ENCODE results near the gene PSPC1.

Gene PSPC1

DNA sequence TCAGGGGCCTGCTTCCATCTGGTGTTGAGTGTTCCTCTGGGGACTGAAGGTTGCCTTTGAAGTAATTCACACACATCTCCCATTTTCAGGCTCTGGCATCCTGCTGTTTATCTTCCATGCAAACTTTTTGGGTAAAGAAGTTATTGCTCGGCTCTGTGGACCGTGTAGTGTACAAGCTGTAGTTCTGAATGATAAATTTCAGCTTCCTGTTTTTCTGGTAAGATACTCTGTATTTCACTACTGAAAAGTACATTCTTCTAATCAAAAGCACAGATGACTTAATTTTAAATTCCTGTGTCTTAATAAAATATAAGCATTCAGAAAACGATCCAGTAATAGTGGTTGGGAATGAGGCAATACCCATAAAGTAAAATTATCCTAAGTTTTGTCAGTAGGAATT is 112.6 kb downstream of the PSPC1 start:
- no peak for DNase-seq

DNA sequence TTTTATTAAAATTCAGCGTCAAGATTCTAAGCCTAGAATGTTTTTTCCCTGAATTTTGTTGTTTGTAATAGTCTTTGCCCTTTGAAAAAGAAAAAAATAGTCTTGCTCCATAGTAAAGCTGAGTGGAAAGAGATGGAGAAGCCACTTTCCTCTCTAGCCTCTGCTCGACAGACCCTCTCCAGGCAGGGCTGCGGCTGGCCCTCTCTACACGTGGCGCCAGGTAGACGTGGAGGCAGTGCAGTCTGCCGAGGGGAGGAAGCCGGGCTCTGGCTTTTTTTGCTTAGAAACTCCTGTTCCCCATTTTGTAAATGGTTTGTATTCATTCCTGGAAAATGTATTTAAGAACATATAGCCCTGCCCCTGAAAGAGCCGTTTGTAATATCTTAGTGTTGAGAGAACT is 114.0 kb downstream of the PSPC1 start:
- DNase-seq = no peak

DNA sequence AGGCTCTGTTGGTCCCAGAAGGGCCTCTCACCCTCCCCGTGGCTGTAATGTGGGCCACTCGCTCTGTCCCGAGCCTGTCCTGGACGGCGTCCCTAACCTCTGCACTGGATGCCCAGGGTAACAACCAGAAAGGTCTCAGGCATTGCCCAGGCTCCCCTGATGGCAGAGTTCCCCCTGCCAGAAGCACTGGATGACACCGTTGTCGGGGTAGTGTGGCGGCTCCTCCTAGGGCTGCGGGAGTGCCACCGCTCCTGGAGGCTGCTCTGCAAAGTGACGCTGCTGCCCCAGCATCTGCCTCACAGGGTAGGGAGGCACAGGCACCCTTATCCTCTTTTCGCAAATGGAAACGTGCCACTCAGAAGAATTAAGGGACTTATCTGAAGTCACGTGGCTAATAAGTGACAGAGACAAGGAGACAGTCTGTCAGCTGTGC is 117.3 kb downstream of the PSPC1 start:
- DNase-seq = peak; percentile 80

DNA sequence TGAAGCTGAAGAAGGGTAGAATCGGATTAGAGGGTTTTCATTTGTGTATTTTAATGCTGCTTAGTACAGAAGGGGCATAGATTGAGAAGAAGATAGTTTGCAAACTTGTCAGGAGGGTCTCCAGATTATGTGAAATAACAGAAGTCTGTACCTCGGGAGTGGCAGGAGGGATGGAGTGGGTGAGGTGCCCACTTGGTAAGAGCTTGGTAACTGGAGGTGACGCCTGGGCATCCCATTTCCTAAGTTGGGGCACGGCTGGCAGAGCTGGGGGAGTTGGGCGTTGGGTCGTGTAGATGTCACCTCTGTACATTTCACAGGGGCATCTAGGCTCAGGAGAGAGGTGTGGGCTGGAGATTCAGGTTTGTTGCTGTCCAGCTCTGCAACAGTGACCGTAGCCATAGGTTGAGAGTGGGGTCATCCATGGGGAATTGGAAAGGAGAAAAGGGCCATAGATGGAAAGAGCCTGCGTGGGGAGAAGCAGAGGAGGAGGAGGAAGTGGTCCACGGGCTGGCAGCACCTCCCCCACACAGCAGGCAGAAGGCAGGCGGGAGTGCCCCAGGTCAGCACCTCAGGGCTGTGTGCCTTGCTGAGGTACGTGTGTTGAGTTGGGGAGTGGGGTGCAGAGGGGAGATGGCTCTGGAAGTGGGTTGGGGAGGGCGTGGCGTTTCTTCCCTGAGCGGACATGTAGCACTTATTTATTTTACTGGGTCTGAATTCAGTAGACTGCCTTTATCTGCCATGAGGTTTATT is 118.1 kb downstream of the PSPC1 start:
- DNase-seq = no peak

DNA sequence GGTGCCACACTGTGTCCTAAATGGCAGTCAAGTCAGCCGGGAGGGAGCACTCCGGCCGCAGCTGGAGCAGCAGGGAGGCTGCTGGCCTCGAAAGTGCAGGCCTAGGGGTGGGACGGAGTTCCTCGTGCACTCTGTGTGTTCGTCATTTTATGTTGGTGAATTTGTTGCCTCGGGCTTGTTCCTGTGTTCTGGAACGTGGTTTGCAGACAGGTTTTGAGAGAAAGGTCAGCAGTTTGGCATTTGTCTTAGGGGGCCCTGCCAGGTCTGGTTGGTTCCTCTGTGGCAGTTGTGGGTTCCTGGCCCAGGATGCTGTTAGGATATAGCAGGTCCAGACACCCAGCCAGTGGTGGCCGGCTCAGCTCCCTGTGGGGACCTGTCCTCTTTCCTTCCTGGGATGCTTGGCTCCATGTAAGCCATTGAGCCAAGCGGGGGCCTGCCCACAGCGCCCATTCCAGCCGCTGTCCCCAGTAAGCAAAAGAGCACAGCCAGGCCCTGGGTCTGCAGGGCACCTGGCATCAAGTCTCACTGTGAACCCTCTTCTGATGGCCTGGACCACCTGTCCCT is 119.2 kb downstream of the PSPC1 start:
- DNase-seq = no peak

DNA sequence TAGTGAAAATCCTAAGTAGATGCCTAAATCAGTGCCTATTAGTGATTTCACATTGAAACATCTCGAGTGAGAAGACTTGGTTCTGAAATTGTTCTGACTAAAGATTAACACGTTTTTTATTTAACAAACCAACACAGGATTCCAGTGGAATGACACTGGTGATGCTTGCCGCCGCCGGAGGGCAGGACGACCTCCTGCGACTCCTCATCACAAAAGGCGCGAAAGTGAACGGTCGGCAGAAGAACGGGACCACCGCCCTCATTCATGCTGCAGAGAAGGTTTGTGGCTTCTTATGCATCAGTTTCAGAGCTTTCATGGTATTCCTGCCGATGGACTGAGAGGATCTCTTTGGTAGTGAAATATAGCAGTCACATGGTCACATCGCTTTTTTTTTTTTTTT is 121.2 kb downstream of the PSPC1 start:
- no peak for DNase-seq

DNA sequence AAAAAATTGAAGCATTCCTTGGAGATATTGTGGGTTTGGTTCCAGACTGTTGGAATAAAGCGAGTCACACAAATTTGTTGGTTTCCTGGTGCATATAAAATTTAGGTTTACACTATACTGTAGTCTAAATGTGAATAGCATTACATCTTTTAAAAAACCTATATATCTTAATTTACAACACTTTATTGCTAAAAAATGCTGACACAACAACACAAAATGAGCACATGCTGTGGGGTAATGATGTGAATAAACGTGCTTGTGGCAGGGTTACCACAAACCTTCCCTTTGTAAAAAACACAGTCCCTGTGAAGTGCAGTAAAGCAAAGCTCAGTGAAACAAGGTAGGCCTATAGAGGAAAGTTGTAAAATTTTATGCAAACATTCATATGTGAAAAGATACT is 121.6 kb downstream of the PSPC1 start:
- no peak for DNase-seq

DNA sequence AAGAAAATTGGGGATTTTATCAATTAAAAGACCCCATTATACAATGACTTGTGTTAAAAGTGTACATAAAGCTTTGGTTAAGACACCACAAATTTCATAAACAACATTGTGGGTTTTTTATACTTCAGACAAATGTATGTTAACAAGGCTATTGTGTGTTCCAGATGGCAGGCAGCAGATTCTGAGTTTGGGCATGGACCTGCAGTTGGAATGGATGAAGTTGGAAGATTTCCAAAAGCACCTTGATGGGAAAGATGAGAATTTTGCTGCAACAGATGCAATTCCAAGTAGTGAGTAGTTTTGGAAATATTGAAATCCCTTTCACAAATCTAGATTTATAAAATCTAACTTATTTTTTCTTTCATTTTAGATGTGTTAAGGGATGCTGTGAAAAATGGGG is 123.9 kb downstream of the PSPC1 start:
- DNase-seq = no peak

DNA sequence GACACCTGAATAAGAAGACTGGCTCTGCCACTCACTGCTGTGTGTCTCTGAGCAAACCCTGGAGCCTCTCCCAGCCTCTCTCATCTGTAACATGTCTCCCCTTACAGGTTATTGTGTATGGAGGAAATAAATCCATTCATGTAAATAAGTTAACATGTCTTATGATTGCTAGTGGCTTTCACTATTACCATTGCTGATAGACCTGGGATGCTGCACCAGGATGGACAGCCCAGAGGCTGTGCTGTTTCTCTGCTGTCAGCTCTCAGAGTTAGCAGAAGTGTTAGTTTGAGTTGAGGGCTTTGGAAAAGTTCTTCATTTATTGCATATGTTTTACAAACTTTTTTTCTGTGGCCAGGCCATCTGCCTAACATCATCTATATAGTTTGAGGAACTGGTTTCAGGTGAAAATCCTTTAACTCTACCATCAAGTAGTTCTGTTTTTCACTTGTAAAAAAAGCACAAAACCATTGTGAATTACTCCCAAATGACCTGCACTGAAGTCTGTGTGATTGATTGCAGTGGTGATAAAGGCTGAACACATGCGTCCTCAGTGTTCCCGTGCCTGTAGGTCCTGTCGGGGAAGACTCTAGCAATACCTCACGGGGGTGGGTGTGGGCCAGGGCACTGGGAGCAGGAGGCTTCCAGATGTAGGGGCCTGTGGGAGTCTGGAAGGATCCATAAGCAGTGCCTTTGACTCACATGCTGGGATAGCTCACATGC is 124.7 kb downstream of the PSPC1 start:
- no peak for DNase-seq
